ENCODE results near the gene RGL1.
A peak's percentile ranks its signal among the peaks of the same experiment; 100 is the strongest.
"Not testable (repeated sequence)": the region's sequence is repeated elsewhere in the genome, so short reads cannot be mapped to it uniquely, and the experiment has no call there.

RGL1 gene

DNA sequence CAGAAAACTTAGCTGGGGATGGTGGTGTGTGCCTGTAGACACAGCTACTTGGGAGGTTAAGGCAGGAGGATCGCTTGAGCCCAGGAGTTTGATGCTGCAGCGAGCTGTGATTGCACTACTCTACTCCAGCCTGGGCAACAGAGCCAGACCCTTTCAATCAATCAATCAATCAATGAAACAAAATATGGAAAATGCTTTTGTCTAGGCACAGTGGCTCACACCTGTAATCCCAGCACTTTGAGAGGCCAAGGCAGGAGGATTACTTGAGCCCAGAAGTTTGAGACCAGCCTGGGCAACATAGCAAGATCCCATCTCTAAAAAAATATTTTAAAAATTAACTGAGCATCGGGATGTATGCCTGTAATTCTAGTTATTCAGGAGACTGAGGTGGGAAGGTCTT, 19.0 kb upstream of the RGL1 start:
- DNase-seq (ENCODE audit: low read depth): not testable (repeated sequence)

DNA sequence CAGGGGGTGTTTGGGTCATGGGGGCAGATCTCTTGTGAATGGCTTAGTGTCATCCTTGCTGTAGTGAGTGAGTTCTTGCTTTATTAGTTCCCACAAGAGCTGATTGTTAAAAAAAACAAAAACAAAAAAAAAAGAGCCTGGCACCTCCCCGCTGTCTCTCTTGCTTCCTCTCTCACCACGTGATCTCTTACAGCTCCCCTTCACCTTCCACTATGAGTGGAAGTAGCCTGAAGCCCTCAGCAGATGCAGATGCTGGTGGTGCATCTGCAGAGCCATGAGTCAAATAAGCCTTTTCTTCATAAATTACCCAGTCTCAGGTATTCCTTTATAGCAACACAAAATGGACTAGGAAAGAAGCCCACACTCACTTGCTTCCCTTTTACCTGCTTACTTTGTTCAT, 17.2 kb upstream of the RGL1 start:
- DNase-seq (ENCODE audit: low read depth): no peak

DNA sequence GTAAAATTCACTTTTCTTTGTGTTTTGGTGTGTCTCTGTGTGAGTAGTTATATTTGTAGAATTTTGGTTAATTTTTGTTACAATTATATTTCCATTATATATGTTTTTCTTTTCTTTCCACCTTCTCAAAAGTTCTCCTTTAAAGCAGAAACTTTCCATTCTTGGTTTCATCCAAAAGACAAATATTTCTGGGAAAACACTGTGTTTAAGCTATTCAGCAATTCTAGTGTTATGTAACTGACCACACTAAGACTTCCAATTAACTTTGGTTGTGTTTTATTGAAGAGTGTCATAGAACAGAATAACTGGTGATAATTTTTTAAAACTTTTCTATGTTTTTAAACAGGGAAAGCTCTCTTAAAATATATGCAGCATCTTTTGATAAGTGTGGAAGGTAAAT, 13.6 kb upstream of the RGL1 start:
- DNase-seq (ENCODE audit: low read depth): no peak

DNA sequence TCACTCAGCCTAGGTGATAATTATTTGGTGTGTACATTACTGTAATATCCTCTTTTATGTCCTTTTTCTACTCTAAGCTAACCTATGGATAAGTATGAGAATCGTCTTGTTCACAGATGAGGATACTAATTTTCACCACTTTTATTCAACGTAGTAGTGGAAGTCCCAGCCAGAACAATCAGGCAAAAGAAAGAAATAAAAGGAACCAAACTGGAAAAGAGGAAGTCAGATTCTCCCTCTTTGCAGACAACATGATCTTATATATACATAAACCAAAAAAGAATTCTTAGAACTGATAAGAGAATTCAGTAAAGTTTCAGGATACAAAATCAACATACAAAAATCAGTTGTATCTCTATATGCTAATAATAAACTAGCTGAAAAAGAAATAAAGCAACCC, 12.6 kb upstream of the RGL1 start:
- DNase-seq (ENCODE audit: low read depth): no peak

DNA sequence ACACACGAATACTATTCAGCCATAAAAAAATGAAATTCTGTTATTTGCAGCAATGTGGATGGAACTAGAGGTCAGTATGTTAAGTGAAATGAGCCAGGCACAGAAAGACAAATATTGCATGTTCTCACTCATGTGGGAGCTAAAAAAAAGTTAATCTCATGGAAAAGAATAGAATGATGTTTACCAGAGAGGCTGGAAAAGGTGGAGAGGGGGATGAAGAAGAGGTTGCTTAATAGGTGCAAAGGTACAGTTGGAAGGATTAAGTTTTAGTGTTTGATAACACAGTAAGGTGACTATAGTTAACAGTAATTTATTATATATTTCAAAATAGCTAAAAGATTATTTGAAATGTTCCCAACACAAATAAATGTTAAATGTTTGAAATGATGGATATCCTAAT, 10.8 kb upstream of the RGL1 start:
- DNase-seq (ENCODE audit: low read depth): no peak

DNA sequence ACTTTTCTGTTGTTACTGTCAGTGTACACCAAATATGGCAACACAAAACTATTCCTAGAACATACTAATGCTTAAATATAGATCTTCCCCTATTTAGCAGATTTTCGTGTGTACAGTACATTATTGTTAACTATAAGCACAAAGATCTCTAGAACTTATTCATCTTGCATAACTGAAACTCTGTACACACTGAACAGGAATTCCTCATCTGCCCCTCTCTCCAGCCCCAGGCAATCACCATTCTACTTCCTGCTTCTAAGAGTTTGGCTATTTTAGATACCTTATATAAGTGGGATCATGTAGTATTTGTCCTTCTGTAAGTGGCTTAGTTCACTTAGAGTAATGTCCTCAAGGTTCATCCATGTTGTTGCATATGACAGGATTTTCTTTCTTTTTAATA, 4.5 kb upstream of the RGL1 start:
- no peak for DNase-seq (ENCODE audit: low read depth)

DNA sequence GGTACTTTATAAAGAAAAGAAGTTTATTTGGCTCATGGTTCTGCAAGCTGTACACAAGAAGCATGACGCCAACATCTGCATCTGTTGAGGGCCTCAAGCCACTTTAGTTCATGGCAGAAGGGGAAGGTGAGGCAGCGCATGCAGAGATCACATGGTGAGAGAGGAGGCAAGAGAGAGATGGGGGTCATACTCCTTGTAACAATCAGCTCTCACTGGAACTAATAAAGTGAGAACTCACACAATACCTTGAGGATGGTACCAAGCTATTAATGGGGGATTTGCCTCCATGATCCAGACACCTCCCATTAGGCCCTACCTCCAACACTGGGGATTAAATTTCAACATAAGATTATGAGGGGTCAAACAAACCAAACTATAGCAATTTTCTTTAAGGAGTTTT, 3.3 kb upstream of the RGL1 start:
- no peak for DNase-seq (ENCODE audit: low read depth)

DNA sequence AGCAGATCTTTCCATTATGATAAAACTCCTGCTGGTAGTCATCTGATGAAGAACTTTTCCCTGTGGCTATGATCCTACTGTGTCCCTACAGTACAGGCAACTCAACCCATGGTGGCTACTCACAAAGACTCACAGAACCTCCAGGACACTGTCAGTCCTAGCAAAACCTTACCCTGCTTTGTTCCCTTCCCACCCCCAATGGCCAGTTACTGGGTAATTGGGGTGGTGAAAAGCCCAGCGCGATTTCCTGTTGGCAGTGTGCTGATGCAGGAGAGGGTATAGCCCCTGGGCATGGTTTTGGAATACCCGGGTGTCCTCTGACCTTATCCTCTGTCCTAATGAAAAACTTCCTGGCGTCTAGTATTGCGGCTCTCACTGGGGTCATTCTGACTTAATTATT, 533 bp upstream of the RGL1 start:
- no peak for DNase-seq (ENCODE audit: low read depth)

DNA sequence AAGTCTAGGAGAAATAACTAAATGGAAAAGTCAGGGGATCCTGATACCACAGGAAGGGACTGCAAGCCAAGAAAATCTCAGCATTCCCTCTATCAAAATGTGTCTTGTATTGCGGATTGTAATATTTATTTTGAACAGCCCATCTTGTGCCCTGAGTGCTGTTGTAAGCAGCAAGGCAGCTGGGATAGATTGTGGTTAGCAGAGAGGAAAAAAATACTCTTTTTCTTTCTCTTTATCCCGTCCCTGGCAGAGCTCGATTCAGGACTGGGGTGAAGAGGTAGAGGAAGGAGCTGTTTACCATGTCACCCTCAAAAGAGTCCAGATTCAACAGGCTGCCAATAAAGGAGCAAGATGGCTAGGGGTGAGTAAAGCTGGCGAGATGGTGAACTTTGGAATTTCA, 1.2 kb downstream of the RGL1 start:
- no peak for DNase-seq (ENCODE audit: low read depth)

DNA sequence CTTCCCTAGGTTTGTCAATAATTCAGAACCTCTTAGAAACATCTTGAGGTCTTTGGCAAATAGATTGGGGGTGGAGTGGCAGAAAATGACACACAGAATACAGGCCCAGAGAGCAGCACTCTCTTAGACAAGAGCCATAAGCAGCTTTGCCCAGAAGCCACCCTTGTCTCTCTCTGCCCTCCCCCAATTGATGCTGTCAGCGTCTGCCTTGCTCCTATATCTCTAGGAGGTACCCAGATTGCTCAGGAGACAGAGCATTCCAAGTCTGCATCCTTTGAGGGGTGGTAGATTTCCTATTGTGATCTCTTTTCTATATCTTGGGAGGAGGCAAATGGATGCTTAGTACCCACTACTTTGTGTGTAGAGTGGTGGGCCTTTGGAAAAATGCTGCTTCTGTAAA, 1.8 kb downstream of the RGL1 start:
- DNase-seq (ENCODE audit: low read depth): no peak

DNA sequence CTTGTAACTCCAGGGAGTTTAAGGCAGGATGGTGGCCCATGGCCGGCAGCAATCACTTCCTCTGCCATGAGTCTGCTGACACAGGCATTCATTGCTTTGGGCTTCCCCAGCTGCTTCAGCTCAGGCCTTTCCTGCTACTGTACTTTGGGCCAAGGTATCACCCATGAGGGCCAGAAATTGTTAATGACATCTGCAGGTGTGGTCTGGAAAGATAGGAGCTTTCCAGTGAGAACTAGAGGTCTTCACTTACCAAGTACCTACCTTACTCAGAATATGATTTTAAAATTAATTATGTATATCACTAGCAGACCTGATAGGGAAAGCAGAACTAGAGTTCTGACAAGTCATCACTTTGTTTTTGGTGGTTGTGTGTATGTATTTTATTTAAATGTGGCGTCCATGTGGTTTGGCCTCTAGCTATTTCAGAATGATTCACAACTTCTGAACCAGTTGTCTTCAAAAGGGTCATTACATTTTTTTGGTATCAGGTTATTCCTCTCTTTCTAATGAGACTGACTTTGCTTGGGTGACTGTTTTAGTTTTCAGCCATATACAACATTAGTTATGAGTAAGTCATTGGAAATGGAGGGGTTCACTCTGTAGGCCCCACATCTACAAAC, 2.7 kb downstream of the RGL1 start:
- peak; percentile 56 for DNase-seq (ENCODE audit: low read depth)

DNA sequence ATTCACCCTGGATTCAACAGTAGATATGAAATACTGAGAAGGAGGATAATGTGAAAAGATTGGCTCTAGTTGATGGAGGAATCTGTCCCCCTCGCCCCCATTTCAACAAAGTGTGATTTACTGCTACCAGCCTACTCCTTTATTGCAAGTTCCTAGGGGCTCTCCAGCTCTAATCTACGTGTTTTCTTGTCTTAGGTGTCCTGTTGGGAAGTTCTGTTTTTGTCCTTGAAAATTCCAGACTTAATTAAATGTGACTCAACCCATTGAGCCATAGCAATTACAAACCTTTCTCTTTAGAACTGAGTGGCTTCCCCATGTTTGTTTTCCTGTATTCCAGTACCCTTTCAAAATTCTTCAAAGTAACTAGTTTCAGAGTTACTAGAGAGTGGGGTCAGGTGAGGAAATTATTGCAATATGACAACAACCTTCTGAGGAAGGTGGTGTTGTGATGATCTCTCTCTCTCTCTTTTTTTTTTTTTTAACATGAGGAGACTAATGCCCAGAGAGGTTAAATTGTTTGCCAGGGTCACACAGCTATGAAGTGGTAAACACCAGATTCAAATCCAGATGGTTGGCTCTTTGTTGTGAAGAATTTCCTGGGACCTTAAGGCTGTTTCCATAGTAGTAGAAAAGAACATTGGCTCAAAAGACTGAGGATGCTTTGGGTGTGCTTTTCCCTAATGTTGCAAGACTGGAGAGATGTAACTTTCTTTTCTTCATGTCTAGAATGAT, 3.5 kb downstream of the RGL1 start:
- DNase-seq (ENCODE audit: low read depth): no peak

DNA sequence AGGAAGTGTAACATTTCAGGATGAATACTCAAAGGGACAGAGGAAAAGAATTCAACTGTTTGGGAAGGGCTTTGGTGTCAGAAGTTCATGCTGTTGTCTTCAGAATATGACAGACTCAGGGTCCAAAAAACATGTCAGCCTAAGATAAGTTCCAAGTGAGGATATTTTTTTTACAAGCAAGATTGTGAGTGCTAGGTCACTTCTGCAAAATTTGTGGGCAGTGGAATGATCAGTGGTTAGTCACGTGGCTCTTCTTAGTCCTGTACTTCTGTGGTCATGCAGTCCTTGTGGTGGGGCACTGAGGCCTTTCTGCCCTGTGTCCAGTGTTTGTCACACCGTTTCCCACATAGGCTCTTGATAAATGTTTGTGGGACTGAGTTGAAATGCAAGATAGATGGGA, 5.2 kb downstream of the RGL1 start:
- DNase-seq (ENCODE audit: low read depth): no peak

DNA sequence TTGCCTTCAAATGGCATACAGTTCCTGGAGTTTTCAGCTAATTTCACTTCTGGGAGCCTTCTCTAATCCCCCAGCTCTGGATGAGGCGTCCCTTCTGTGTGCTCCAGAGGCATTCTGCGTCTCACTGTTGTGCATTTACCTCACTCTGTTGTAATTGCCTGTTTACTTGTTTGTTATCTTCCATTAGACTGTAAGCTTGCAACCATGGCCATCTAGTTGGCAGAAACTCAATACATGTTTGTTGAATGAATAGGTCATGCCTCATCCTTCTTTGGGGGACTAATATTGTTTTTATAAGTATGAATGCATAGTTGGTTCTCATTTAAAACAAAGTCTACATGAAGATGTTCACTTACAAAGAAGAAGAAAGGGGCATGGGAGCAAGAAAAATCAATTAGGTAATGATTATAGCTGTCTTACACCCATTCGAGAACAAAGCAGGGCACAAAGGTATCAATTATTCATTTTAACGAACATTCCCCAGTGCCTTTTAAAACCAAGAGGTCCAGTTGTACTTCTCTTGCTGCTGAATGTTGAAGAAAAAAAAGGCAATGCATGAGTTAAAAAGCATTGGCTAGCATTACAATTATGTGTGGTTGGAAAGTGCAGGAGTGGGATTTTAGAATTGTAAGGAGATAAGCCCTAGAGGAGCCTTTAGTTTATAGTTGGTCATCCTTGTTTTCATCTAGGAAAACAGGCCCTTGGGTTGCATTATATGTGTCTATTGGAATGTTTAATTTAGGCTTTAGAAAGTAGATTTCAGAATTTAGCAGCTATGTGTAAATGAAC, 6.0 kb downstream of the RGL1 start:
- no peak for DNase-seq (ENCODE audit: low read depth)

DNA sequence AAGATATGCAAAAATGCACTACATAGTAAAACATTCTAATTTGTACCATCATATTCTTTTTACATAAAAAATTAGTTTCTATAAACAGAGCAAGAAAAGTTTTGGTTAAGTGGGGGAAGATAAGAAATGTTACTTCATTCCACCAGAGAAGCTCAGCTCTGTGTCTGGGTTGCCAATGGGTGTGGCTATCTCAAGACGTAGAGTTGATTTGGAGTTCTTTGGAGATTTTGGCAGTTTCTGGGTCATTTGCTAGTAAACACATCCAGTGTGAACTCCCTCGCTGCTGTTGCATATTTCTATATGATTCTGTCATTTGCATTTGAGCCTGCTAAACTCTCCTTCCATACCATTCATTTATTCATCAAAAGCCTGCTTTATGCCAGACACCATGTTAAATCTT, 7.2 kb downstream of the RGL1 start:
- DNase-seq (ENCODE audit: low read depth): no peak

DNA sequence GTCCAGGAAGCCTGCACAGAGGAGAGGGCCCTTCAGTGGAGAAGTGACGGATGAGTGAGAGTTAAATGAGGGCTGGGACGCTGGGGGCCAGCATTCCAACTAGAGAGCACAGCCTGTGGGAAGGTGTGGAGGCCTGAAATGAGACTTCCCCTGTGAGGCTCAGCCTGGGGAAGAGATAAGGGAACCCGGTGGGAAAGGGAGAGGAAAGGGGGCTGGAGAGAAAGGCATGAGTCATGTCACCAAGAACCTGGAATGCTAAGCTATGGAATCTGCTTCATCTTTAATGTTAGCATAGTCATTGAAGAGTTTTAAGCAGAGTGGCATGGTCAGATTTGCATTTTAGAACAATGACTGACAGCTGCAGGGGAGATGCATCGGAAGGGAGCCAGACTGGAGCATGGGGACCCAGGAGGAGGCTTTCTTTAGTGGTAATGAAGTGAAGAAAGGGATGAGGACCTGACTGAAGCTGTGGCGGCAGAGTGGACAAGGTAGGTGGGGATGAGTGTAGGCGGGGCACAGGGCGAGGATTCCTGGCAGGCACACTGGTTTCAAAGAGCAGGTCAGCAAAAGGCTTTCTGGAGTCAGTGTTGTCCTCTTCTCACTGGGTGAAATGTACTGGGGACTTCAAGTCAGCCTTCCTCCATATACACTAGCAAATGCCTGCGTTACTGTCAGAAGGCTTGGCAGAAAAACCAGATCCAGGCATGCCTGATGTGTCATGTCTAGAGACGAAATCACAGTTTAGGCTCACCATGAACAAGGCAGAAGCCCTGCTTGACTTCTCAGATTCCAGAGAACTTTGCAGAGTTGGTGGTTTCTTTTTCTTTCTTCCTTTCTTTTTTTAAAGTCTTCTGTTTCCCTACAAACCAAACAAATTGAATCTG, 8.0 kb downstream of the RGL1 start:
- DNase-seq (ENCODE audit: low read depth): no peak

DNA sequence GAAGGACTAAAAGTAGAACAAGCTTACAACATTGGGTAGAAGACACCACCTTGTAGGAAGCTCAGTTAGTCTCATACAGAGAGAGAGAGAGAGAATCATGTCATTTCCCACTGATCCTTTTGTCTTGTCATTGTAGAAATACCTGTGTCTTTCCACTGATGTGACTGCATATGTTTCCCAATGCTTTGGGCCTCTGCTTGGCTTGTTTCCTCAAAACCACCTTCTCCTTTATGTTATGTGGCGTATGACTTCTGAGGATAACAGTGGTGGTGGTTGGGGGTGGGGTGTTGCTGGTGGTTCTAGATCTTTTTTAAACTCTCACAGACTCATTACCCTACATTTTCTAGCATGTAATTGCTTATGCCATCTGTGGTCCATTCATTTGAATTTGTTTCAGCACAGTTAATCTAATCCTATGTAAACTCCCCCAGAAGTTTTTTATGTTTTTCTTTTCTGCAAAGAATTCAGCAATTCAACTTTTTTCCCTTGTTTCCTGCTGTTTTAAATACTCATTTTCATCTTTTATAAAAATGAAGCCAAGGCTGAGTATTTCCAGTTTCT, 9.3 kb downstream of the RGL1 start:
- DNase-seq (ENCODE audit: low read depth): no peak

DNA sequence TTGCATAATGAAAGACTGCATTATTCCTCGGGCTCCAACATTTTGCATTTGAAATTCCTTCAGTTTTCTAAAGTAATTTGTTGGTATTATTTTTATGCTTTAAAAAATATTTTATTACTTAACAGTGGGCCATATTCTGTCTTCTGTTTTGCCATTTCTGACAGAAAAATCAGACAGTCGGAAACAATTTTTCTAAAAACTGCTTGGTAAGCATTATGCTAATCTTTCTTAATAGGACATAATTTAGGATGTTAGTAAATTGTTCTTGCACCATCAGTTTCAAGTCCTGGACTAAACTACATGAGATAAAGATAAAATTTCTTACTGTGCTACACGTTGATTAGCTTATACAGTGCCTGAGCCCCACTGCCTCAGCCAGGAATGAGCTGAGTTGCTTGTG, 11.2 kb downstream of the RGL1 start:
- DNase-seq (ENCODE audit: low read depth): no peak

DNA sequence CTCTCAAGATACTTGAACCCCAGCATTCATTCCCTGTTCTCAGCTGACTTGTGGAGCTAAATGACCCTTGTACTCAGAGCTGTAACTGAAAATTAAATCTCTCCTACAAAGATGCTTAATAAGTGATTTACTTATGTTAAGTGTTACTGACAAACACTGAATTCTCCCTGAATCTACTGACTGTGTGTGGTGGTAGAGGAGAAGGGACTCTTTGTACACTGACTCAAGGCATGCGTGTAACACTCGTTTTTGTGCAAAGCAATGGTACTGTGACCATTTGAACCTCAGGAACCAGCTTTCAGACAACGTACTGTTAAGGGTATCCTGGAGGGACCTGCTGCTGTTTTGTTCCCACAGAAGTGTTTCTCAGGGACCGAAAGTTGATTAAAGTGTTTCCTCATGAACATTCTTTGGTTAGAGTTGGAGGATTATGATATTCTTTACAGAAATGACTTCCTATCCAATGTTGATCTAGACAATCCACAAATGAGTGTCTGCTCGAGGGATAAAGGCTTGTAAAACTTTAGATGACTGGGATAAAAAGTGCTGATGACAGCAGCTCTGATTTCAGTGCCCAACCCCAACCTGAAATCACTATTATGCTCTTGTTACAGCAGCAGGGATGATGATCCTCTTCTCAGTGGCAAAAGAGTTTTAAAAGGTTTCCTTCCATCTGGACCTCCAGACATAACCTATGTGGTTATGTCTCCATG, 12.8 kb downstream of the RGL1 start:
- no peak for DNase-seq (ENCODE audit: low read depth)

DNA sequence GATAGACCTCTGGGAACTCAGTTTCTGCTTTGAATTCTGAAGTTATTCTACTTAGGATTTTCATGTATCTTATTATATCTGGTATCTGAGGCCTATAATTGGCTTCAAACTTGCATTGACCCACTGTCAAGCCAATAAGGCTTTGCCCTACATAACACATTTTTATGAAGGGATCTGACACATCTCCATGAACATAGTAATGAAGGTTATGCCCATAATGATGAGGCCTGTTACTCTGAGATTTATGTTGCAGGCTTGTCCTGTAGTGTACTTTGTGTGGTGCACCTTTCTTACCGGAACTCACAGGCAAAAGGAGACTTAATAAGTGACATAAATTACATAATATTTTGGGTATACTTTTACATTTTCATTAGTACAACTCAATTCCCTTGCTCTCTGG, 14.1 kb downstream of the RGL1 start:
- DNase-seq (ENCODE audit: low read depth): no peak

DNA sequence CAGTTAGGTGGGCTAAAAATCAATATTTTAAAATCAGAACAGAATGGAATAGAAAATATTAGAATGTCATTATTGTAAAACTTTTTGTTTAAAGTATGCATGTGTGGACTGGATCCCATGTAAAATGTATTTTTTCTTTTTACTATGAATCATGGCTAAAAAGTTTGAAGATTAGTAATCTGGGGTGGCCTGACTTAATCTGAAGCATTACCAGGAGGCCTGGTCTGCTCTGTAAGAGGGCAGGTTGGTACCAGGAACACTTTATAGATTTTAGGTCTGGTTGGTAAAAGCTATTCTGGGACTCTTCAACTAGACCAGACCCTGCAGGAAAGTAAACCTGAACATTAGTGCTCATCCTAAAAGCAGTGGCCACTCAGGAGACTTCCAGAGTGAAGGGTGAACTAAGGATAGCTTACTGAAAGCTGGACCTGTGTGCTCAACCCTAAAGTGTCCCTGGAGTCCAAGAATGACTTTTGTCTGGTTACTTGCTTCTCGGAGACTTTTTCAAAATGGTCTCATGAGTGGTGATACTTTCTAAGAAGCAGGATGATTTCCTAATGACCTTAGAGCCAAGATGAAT, 16.5 kb downstream of the RGL1 start:
- no peak for DNase-seq (ENCODE audit: low read depth)
